Body of pancreas (tissue), 4 donors: ENCODE measurements around the gene CPSF2.

ENCODE experiments used
- CTCF ChIP-seq, 7 experiments: fragments of 450-650 bp in 4 of 7; fragments of 200-600 bp in 3 of 7; sonication (generic) in 3 of 7; IDR thresholded peaks; one replicate each; pipeline ENCODE4 v1.5.1; 2016 to 2019; ENCODE audit warnings: antibody characterized with exemption in 7 of 7
- POLR2A ChIP-seq, 3 donors: fragments of 450-650 bp; IDR thresholded peaks; one replicate each; pipeline ENCODE4 v1.6.1; 2016; ENCODE audit warnings: antibody characterized with exemption in 3 of 3, mild to moderate bottlenecking in 2 of 3

- TF ChIP-seq CTCF (IDR thresholded peaks at IDR 0.05) (no peak), POLR2A (IDR thresholded peaks at IDR 0.05) (no peak)
Observed at GRCh38 chr14:92144708-92145107, 22.9 kb downstream of the CPSF2 start.
